T-helper 17 cell (primary cell): Measurements from ENCODE around the gene HDAC7. TPM values are rescaled to one million over a fixed set of nuclear protein-coding genes. Genes with fewer than 3 reads are reported as not detected.

Experiments used
- ATAC-seq: fragments of 150-1000 bp; cut with Tn5 transposase; 2 replicates; pipeline ENCODE4 v1.10.0; 2021; ENCODE audit warnings: mild to moderate bottlenecking, moderate library complexity
- DNase-seq, 3 donors: peaks; one replicate each; pipeline versions ENCODE4 v3.0.0 to v3.0.0-alpha.2; 2020 to 2021
- H3K9me3 ChIP-seq: one replicate; pipeline ENCODE4 v1.7.0; 2013; ENCODE audit warnings: low read length, mild to moderate bottlenecking; ENCODE audit not compliant: control insufficient read depth, poor library complexity, severe bottlenecking
- H3K27ac Mint-ChIP-seq: one replicate; pipeline ENCODE4 v1.8.0; 2022; ENCODE audit warnings: mild to moderate bottlenecking, moderate library complexity, mixed read lengths
- H3K27me3 Mint-ChIP-seq: one replicate; pipeline ENCODE4 v1.8.0; 2022; ENCODE audit warnings: mixed read lengths
- H3K36me3 Mint-ChIP-seq: one replicate; pipeline ENCODE4 v1.8.0; 2022; ENCODE audit warnings: low read depth, mixed read lengths
- H3K4me1 Mint-ChIP-seq: one replicate; pipeline ENCODE4 v1.8.0; 2022; ENCODE audit warnings: mild to moderate bottlenecking, mixed read lengths
- H3K4me3 Mint-ChIP-seq: one replicate; pipeline ENCODE4 v1.8.0; 2022; ENCODE audit warnings: mild to moderate bottlenecking, moderate library complexity, mixed read lengths
- total RNA-seq, 4 donors: library from RNA in 2 of 4; stranded (reverse) in 2 of 4; gene quantifications; one replicate each; pipeline ENCODE4 v1.2.3 and lab custom pipeline; 2022 to 2026

The HDAC7 gene
- total RNA-seq, 2 donors from 2014 or later = 129 to 151 TPM

GRCh38 chr12:47856721-47857575 lies 37.2 kb upstream of the HDAC7 start:
- ATAC-seq (no peak), DNase-seq (no peak)
- H3K36me3 Mint-ChIP-seq = no peaks in the 10 kb centered on the region
- H3K27ac Mint-ChIP-seq = no peak overlapping the region
- no peak overlapping the region for H3K4me3 Mint-ChIP-seq
- H3K9me3 ChIP-seq = no peaks in the 10 kb centered on the region
- H3K4me1 Mint-ChIP-seq = peaks cover 13% of the 10 kb centered on the region
- H3K27me3 Mint-ChIP-seq = no peaks in the 10 kb centered on the region

DNA sequence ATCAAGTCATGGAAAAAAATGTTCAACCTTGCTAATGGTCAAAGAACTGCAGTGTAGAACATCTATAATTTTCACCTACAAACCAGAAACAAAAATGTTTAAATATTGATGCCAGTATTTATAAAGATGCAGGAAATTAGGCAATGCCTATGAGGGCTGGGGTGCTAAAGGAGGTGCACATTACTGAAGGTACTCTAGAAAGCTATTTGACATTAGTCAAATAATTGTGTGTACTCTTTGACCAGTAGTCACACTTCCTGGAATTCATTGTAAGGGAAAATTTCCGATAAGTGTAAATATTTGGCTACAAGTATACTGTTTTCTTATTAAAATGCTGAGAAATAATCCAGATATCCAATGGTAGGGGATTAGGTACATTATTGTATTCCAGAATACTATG lies 36.4 kb upstream of the HDAC7 start:
- H3K27ac Mint-ChIP-seq = no peak overlapping the region
- DNase-seq (no peak), ATAC-seq (no peak)
- H3K4me3 Mint-ChIP-seq = no peak overlapping the region
- no peaks in the 10 kb centered on the region for H3K36me3 Mint-ChIP-seq
- no peaks in the 10 kb centered on the region for H3K27me3 Mint-ChIP-seq
- H3K4me1 Mint-ChIP-seq = peaks cover 13% of the 10 kb centered on the region
- H3K9me3 ChIP-seq = no peaks in the 10 kb centered on the region

- H3K9me3 ChIP-seq = no peaks in the 10 kb centered on the region
- no peak for ATAC-seq
- Mint-ChIP-seq H3K36me3 (no peaks in the 10 kb centered on the region), H3K27me3 (no peaks in the 10 kb centered on the region), H3K27ac (no peak overlapping the region), H3K4me3 (no peak overlapping the region), H3K4me1 (peaks cover 12% of the 10 kb centered on the region)
- DNase-seq = no peak
Observed at GRCh38 chr12:47855502-47855901, 35.8 kb upstream of the HDAC7 start.

- no peaks in the 10 kb centered on the region for H3K36me3 Mint-ChIP-seq
- no peak for ATAC-seq
Observed at GRCh38 chr12:47854531-47854930, 34.8 kb upstream of the HDAC7 start.

GRCh38 chr12:47852096-47852571 lies 32.4 kb upstream of the HDAC7 start:
- no peak for DNase-seq
- Mint-ChIP-seq H3K27ac (no peak overlapping the region), H3K27me3 (no peaks in the 10 kb centered on the region), H3K4me1 (peaks cover 3% of the 10 kb centered on the region), H3K4me3 (no peak overlapping the region), H3K36me3 (no peaks in the 10 kb centered on the region)
- no peaks in the 10 kb centered on the region for H3K9me3 ChIP-seq
- ATAC-seq = no peak

More at GRCh38 chr12:47854531-47854930, 34.8 kb upstream of the HDAC7 start:
- no peaks in the 10 kb centered on the region for H3K9me3 ChIP-seq
- Mint-ChIP-seq H3K27ac (no peak overlapping the region), H3K27me3 (no peaks in the 10 kb centered on the region), H3K4me3 (no peak overlapping the region), H3K4me1 (peaks cover 5% of the 10 kb centered on the region)
- DNase-seq = no peak

DNA sequence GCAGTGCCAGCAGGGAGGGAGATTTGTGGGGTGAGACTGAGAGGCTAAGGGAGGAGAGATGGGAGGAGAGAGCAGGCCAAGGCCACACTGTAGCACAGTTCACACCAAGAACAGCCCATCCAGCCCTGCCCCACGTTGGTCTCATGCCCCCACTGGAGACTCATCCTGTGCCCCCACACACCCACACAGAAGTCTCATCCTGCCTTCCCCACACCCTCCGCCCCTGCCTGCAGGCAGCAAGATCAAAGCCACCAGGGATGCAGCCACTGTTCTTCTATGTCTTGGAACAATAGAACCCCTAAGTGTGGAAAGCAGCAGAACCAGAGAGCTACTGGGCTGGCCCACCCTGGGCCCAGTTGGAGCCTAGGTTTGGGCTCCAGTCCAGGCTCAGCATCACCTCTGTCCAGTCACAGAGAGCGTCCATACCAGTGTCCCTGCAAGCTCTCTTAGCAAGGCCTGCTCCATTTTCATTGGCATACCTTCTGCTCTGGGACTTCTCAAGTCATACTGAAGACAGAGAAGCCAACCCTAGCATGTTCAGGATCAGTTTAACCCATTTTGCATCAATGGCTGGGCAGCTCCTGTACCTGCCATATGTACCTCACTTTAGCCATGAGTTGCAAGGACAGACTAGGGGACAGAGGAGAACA lies 31.7 kb upstream of the HDAC7 start:
- no peak for ATAC-seq
- Mint-ChIP-seq H3K36me3 (no peaks in the 10 kb centered on the region), H3K4me3 (no peak overlapping the region), H3K4me1 (peaks cover 4% of the 10 kb centered on the region), H3K27me3 (no peaks in the 10 kb centered on the region), H3K27ac (peak overlapping the region; percentile 24)
- no peaks in the 10 kb centered on the region for H3K9me3 ChIP-seq
- DNase-seq = no peak

DNA sequence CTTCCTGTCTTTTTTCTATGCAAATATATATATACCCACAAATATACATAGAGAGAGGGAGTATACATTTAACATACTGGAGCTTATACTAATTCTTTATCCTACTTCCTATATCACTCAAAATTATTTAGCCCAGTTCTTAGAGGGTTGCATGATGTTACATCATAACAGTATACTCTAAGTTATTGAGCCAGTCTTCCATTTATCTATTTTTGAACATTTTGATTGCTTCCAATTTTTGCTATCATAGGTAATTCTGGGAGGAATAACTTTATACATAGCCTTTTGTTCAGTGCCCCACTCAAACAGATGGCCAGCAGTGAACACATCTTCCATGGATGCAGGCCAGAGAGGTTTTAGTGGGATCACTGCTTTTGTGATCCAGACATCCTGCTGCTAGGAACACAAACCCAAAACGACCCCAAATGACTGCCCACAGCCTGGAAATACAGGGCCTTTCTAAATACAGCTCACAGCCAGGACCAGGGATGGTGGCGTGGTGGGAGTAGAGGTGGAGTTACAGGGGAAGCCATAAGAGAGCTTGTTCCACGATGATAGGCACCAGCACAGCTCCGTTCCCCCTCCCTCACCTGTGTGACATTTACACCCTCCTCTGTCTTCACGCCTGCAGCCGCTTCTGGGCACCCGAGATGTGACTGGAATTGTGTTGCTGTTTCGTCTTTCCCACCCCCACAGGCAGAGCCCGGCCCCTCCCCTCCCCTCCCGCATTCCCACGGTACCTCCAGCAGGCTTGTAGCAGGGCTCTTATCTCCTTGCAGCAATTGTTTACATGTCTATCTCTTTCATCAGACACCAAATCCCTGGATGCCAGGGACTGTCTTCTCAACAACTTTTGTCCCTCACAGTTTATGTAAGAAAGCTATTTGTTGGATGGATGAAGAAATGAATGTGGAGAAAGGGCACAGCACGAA lies 30.7 kb upstream of the HDAC7 start:
- DNase-seq (no peak), ATAC-seq (no peak)
- Mint-ChIP-seq H3K27ac (no peak overlapping the region), H3K4me1 (peaks cover 4% of the 10 kb centered on the region), H3K27me3 (no peaks in the 10 kb centered on the region), H3K36me3 (no peaks in the 10 kb centered on the region), H3K4me3 (no peak overlapping the region)
- no peaks in the 10 kb centered on the region for H3K9me3 ChIP-seq

DNA sequence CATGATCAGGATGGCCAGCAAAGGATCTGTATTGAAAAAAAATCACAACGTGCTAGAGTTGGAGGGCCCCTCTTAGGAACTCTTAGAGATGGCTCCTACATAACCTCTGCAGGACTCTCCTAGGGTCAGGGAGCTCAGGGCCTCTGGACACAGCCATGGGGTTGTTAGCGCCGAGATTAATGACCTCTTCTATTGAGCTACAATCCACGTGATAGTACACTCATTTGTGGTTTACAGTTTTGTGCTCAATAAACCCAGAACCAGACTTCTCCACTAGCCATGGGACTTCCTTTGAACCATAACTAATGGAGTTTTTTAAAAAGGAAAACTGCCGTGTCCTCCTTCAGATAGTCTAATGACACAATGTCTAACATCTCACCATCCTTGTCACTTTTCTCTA lies 29.6 kb upstream of the HDAC7 start:
- no peak for DNase-seq
- no peaks in the 10 kb centered on the region for H3K9me3 ChIP-seq
- no peak for ATAC-seq
- Mint-ChIP-seq H3K27ac (no peak overlapping the region), H3K36me3 (peaks cover 2% of the 10 kb centered on the region), H3K4me3 (no peak overlapping the region), H3K27me3 (no peaks in the 10 kb centered on the region), H3K4me1 (peaks cover 4% of the 10 kb centered on the region)

DNA sequence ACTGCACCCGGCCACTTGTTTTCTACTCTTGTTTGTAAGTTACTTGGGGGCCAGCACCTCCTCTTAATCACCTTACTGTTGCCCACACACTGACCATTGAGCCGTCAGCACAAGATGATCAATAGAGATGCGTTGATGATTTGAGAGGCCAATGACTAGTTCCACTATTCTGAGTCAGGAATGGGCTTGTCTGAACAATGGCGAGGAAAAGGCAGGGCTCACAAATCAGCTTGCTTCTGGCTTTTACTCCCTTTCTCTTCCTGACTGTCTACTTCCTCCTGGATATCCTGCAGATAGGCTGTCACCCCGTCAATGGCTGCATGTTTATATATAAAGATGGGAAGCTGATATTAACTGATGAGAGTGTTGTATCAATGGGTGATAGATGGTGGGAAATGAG lies 29.1 kb upstream of the HDAC7 start:
- H3K27me3 Mint-ChIP-seq = no peaks in the 10 kb centered on the region
- H3K9me3 ChIP-seq = no peaks in the 10 kb centered on the region
- ATAC-seq (no peak), DNase-seq (no peak)
- peaks cover 2% of the 10 kb centered on the region for H3K36me3 Mint-ChIP-seq
- H3K4me1 Mint-ChIP-seq = peaks cover 4% of the 10 kb centered on the region
- no peak overlapping the region for H3K27ac Mint-ChIP-seq
- H3K4me3 Mint-ChIP-seq = no peak overlapping the region

GRCh38 chr12:47846294-47846996 lies 26.7 kb upstream of the HDAC7 start:
- Mint-ChIP-seq H3K27ac (peak overlapping the region; percentile 53), H3K36me3 (peaks cover 2% of the 10 kb centered on the region), H3K4me1 (peaks cover 4% of the 10 kb centered on the region), H3K27me3 (no peaks in the 10 kb centered on the region), H3K4me3 (no peak overlapping the region)
- no peak for ATAC-seq
- DNase-seq = no peak
- H3K9me3 ChIP-seq = no peaks in the 10 kb centered on the region

- Mint-ChIP-seq H3K36me3 (peaks cover 2% of the 10 kb centered on the region), H3K27me3 (no peaks in the 10 kb centered on the region), H3K4me3 (no peak overlapping the region), H3K27ac (no peak overlapping the region), H3K4me1 (peaks cover 4% of the 10 kb centered on the region)
- no peak for DNase-seq
- H3K9me3 ChIP-seq = no peaks in the 10 kb centered on the region
- ATAC-seq = no peak
Observed at GRCh38 chr12:47845081-47845480, 25.4 kb upstream of the HDAC7 start.

DNA sequence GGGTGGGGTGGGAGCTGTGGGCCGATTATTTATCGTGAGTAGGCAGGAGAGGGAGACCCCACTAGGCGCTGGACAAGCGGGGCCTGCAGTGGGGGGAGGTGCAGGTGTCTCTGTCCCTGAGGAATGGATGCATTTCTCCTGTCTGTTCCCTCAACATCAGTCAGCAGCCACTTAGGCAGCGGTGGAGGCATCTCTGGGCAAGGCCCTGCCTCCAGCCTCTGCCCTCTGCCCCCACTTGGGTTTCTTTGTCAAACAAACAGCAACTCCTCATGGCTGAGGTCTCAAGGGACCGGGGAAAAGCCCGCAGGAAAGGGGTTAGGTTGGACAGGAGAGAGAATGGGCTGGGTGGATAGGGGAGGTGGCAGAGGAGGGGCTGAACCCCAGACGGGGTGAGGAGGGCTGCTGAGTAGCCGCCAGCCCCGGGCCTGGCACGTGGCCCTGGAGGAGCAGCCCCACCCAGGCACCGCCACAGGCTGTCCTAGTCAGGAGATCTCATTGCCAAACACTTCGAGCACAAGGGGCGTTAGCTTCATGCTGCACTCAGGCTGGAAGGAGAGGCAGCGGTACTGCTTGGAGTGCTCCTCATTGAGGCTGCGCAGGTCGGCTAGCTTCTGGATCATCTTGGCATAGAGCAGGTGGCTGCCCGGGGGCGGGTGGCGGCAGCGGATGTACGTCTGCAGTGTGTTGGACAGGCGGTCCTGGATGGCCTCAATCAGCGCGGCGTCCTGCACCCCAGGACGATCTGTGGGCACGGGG lies 24.7 kb upstream of the HDAC7 start:
- no peak for ATAC-seq
- no peak for DNase-seq
- Mint-ChIP-seq H3K27me3 (no peaks in the 10 kb centered on the region), H3K4me1 (peaks cover 4% of the 10 kb centered on the region), H3K36me3 (peaks cover 2% of the 10 kb centered on the region), H3K4me3 (no peak overlapping the region), H3K27ac (no peak overlapping the region)
- H3K9me3 ChIP-seq = no peaks in the 10 kb centered on the region
